Esophagus muscularis mucosa (tissue), 4 donors: Measurements from ENCODE around the gene GSN. TPM values are rescaled to one million over a fixed set of nuclear protein-coding genes. Genes with fewer than 3 reads are reported as not detected.
A peak's percentile ranks its signal among the peaks of the same experiment; 100 is the strongest.

Experiments used
- DNase-seq: peaks from one replicate; pipeline ENCODE4 v3.0.0-alpha.2; 2017; ENCODE audit errors: extremely low spot score
- H3K27ac ChIP-seq, 4 donors: fragments of 200-600 bp; sonication (generic); replicated peaks in 1 of 4; 1 replicate in 3 of 4; 2 replicates in 1 of 4; pipeline ENCODE4 v1.5.1; 2016 to 2019; ENCODE audit warnings: mild to moderate bottlenecking in 1 of 4
- H3K27me3 ChIP-seq, 4 donors: fragments of 200-600 bp; sonication (generic); one replicate each; pipeline versions ENCODE4 v1.5.1 to v1.6.0; 2016 to 2019
- H3K36me3 ChIP-seq, 4 donors: fragments of 200-600 bp; sonication (generic); one replicate each; pipeline ENCODE4 v1.5.1; 2016 to 2019
- H3K4me1 ChIP-seq, 4 donors: fragments of 200-600 bp; sonication (generic); one replicate each; pipeline ENCODE4 v1.5.1; 2016 to 2019
- H3K4me3 ChIP-seq, 4 donors: fragments of 200-600 bp; sonication (generic); 1 replicate in 2 of 4; 2 replicates in 2 of 4; pipeline ENCODE4 v1.5.1; 2016 to 2019; ENCODE audit warnings: mild to moderate bottlenecking in 4 of 4, moderate library complexity in 1 of 4
- H3K9me3 ChIP-seq, 4 donors: fragments of 200-600 bp; sonication (generic); 1 replicate in 3 of 4; 2 replicates in 1 of 4; pipeline ENCODE4 v1.5.1; 2016 to 2019
- EP300 ChIP-seq: sonication (generic); formaldehyde crosslinking; IDR thresholded peaks from one replicate; pipeline ENCODE4 v1.6.1; 2017; ENCODE audit warnings: antibody characterized with exemption
- POLR2A ChIP-seq: fragments of 450-650 bp; IDR thresholded peaks from one replicate; pipeline ENCODE4 v1.6.1; 2017; ENCODE audit warnings: antibody characterized with exemption, moderate library complexity, mild to moderate bottlenecking, low read depth
- POLR2AphosphoS5 ChIP-seq, 2 donors: sonication (generic); formaldehyde crosslinking; IDR thresholded peaks; one replicate each; pipeline ENCODE4 v1.6.1; 2017; ENCODE audit warnings: antibody characterized with exemption in 2 of 2
- WGBS: methylation state at CpG from one replicate; pipeline ENCODE4 v1.1.5; 2018; 5-methylcytosine and 5-hydroxymethylcytosine counted together
- intact Hi-C: fragments of 100-400 bp; cut with DNase I; formaldehyde crosslinking; loops from one replicate; pipeline ENCODE4 v1.15.1; 2023
- total RNA-seq, 4 donors: library from RNA; depleted of rRNA; stranded (reverse); fragments of >200 nt; gene quantifications; one replicate each; pipeline versions ENCODE4 v1.1.0 to v1.2.1, GENCODE V29; 2016
- TF ChIP-seq, protein P1 (sequence below), 3 experiments: fragments of 200-600 bp in 2 of 3; fragments of 450-650 bp in 1 of 3; sonication (generic) in 2 of 3; IDR thresholded peaks; one replicate each; pipeline ENCODE4 v1.5.1; 2017 to 2019; ENCODE audit warnings: antibody characterized with exemption in 3 of 3, mild to moderate bottlenecking in 2 of 3, moderate library complexity in 1 of 3

The GSN gene
- total RNA-seq, 4 donors from 2014 or later, result 2,509 to 3,811 (median 3,170) TPM

DNA sequence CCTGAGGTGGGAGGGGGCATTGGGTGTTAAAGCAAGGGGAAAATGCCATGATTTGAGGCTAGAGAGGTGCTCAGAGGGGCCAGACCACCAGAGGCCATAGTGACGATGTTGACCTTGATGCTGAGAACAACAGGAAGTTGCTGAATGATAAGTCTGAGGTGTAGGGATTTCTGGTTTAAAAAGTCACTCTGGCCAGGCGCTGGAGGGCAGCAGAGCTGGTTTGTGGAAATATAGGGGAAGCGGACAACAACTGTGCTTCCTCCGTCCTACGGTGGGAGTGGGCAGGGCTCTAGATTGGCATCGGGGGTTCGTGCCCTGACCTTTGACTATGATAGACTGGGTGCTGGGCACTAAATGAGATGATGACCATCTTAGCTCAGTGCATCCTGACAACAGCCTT is 57.4 kb downstream of the GSN start:
- H3K4me3 ChIP-seq, result no peak overlapping the region
- 80% methylated on average over 7 of the region's 7 CpGs for WGBS
- peaks cover 71 to 100% (median 95%) of the 10 kb centered on the region in 4 donors for H3K4me1 ChIP-seq
- no peak for DNase-seq
- intact Hi-C loops, result no loop called here
- TF ChIP-seq EP300, result no peak
- TF ChIP-seq, protein P1, sequence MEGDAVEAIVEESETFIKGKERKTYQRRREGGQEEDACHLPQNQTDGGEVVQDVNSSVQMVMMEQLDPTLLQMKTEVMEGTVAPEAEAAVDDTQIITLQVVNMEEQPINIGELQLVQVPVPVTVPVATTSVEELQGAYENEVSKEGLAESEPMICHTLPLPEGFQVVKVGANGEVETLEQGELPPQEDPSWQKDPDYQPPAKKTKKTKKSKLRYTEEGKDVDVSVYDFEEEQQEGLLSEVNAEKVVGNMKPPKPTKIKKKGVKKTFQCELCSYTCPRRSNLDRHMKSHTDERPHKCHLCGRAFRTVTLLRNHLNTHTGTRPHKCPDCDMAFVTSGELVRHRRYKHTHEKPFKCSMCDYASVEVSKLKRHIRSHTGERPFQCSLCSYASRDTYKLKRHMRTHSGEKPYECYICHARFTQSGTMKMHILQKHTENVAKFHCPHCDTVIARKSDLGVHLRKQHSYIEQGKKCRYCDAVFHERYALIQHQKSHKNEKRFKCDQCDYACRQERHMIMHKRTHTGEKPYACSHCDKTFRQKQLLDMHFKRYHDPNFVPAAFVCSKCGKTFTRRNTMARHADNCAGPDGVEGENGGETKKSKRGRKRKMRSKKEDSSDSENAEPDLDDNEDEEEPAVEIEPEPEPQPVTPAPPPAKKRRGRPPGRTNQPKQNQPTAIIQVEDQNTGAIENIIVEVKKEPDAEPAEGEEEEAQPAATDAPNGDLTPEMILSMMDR (IDR thresholded peaks at IDR 0.05), result peak in 1 of 3 experiments; percentile 5
- peaks cover 84 to 100% (median 94%) of the 10 kb centered on the region in 4 donors for H3K36me3 ChIP-seq
- peak overlapping the region; percentile 87 to 99 (median 92) for H3K27ac ChIP-seq
- no peaks in the 10 kb centered on the region for H3K9me3 ChIP-seq
- H3K27me3 ChIP-seq, result no peaks in the 10 kb centered on the region

DNA sequence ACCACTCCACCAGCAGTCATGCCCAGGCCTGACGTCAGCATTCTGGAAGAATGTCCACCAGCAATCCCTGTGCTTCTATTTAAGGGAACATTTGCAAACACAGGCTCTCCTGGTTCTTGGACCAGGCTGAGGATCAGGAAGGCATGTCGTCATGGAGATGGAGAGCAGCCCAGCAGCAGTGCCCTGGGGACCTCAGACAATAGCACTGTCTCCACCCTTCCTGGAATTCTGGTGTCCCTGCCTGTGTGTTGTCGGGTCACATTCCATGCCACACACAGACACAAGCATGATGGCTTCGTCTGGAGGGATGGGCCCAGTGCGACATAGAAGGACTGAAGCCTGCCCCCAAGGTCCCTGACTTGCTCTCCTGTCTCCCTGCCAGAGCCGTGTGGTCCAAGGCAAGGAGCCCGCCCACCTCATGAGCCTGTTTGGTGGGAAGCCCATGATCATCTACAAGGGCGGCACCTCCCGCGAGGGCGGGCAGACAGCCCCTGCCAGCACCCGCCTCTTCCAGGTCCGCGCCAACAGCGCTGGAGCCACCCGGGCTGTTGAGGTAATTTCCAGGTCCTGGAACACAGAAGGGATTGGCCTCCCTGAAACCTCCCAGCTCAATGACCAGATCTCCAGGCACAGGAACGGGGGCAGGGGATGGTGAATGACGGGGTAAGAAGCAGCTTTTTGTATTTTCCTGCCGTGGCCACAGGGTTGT is 58.3 kb downstream of the GSN start:
- DNase-seq, result peak; percentile 97
- Histone ChIP-seq H3K36me3 (peaks cover 86 to 100% (median 94%) of the 10 kb centered on the region in 4 donors), H3K4me1 (peaks cover 68 to 100% (median 95%) of the 10 kb centered on the region in 4 donors), H3K27me3 (no peaks in the 10 kb centered on the region), H3K27ac (peak overlapping the region; percentile 87 to 99 (median 92)), H3K9me3 (no peaks in the 10 kb centered on the region), H3K4me3 (no peak overlapping the region)
- peak; percentile 96 for TF ChIP-seq EP300
- TF ChIP-seq, protein P1 (IDR thresholded peaks at IDR 0.05), result no peak
- peak in 1 of 2 donors; percentile 95 for TF ChIP-seq POLR2AphosphoS5 (IDR thresholded peaks at IDR 0.05)
- intact Hi-C loops, result no loop called here
- 80% methylated on average over 3 of the region's 19 CpGs for WGBS

DNA sequence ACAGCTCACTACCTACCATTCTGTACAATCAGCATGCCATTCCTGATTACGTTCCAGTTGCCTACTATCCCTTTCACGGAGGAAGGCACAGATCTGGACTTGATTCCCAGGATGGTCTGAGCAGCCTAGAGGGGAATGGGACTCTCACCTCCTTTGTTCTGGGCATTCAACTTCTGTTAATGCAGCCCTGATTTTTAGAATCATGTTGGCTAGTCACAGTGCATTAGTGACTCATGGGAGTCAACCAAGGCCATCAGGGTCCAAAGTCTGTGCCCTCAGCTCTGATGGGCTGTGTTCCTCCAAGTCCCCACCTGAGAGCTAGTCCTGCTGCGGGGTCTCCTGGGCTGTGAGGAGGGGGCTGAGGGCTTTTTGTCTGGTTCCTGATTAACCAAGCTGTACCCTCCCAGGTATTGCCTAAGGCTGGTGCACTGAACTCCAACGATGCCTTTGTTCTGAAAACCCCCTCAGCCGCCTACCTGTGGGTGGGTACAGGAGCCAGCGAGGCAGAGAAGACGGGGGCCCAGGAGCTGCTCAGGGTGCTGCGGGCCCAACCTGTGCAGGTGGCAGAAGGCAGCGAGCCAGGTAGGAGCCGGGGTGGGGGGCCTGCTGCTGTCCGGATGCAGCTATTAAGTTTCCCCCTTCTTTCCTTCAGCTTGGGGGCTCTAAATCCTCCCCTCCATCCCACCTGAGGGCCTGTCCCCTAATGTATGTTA is 59.1 kb downstream of the GSN start:
- H3K4me3 ChIP-seq, result no peak overlapping the region
- intact Hi-C loops, result no loop called here
- H3K36me3 ChIP-seq, result peaks cover 90 to 100% (median 94%) of the 10 kb centered on the region in 4 donors
- no peak for TF ChIP-seq POLR2AphosphoS5 (IDR thresholded peaks at IDR 0.05)
- TF ChIP-seq EP300, result no peak
- TF ChIP-seq, protein P1 (IDR thresholded peaks at IDR 0.05), result no peak
- no peak for DNase-seq
- no peaks in the 10 kb centered on the region for H3K27me3 ChIP-seq
- peaks cover 65 to 100% (median 95%) of the 10 kb centered on the region in 4 donors for H3K4me1 ChIP-seq
- 89% methylated on average over 11 of the region's 11 CpGs for WGBS
- no peaks in the 10 kb centered on the region for H3K9me3 ChIP-seq
- peak overlapping the region; percentile 87 to 99 (median 92) for H3K27ac ChIP-seq

DNA sequence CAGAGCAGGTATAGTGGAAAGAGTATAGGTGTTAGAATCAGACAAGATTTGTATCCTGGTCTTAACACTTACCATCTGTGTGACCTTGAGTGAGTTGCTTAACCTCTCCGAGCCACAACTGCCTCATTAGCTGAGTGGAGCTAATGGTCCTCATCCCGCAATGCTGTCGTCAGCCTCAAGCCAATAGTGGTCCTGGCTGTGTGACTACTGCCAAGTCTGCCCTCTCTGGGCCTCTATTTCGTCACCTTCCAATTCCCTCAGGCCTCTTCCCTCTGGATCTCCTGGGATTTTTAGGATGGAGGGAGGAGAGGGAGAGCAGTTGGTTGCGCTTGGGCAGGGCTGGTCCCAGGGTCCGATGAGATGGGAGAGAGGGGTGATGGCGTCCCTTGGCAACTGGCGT is 60.5 kb downstream of the GSN start:
- WGBS, result 75% methylated on average over 8 of the region's 8 CpGs
- no peak for DNase-seq
- H3K27me3 ChIP-seq, result no peaks in the 10 kb centered on the region
- no peaks in the 10 kb centered on the region for H3K9me3 ChIP-seq
- TF ChIP-seq, protein P1 (IDR thresholded peaks at IDR 0.05), result no peak
- TF ChIP-seq POLR2A (no peak), POLR2AphosphoS5 (IDR thresholded peaks at IDR 0.05) (no peak), EP300 (no peak)
- H3K4me1 ChIP-seq, result peaks cover 52 to 99% (median 95%) of the 10 kb centered on the region in 4 donors
- intact Hi-C loops, result no loop called here
- peaks cover 90 to 100% (median 96%) of the 10 kb centered on the region in 4 donors for H3K36me3 ChIP-seq
- H3K4me3 ChIP-seq, result no peak overlapping the region
- H3K27ac ChIP-seq, result peak overlapping the region; percentile 87 to 99 (median 92)
